Body of pancreas (tissue), 4 donors: ENCODE results near the gene GNG12.

Source experiments
- CTCF ChIP-seq, 7 experiments: fragments of 450-650 bp in 4 of 7; fragments of 200-600 bp in 3 of 7; sonication (generic) in 3 of 7; IDR thresholded peaks; one replicate each; pipeline ENCODE4 v1.5.1; 2016 to 2019; ENCODE audit warnings: antibody characterized with exemption in 7 of 7
- POLR2A ChIP-seq, 3 donors: fragments of 450-650 bp; IDR thresholded peaks; one replicate each; pipeline ENCODE4 v1.6.1; 2016; ENCODE audit warnings: antibody characterized with exemption in 3 of 3, mild to moderate bottlenecking in 2 of 3

- TF ChIP-seq CTCF (IDR thresholded peaks at IDR 0.05) (peak in 1 of 7 experiments; percentile 20), POLR2A (IDR thresholded peaks at IDR 0.05) (peak; percentile 98 to 100 (median 98))
These were observed 148.2 kb downstream of the GNG12 start, which contains the start of gene GADD45A for GRCh38 chr1:67685067-67685557.
